ENCODE results near the gene ZNF581.

ZNF581 gene

DNA sequence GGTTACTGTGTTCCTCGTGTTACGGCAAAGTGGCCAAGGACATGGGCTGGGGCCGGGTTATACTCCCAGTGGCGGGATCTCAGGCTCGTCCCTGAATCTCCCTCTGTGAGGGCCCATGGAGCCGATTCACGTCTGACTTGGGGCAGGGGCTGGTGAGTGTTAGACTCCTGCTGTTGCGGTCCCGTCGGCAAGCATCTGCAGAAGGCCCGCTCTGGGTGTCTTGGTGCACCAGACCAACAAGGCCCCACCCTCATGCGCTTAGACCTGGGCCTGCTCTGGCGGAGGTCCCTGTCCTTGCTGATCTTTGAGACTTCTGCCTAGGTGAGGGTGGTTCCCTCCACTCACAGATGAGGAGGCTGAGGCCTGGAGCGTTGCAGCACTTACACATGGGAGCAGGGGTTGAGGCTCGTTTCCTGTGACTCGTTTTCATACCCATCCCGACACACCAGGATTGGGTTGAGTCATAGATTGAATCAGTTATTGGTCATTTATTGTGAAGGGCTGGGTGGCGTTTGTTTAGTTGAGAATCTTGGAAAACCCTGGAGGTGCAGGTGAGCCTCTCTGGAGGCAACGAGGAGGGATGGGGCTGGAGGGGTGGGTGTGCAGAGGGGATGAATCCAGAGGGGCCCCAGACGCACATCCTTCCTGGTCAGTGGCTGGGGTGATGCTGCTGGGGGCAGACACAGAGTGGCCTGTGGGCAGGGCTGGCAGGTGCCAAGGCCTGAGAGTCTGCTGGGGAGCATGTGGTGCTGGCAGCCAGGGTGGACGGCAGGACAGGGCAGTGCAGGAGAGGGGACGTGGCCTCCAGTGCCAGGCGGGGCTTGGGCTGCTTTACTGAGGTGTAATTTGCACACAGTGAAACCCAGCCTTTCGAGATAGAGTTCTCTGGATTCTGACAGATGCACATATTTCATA, 36.2 kb downstream of the ZNF581 start:
- DNase-seq (ENCODE audit: low read depth): no peak

DNA sequence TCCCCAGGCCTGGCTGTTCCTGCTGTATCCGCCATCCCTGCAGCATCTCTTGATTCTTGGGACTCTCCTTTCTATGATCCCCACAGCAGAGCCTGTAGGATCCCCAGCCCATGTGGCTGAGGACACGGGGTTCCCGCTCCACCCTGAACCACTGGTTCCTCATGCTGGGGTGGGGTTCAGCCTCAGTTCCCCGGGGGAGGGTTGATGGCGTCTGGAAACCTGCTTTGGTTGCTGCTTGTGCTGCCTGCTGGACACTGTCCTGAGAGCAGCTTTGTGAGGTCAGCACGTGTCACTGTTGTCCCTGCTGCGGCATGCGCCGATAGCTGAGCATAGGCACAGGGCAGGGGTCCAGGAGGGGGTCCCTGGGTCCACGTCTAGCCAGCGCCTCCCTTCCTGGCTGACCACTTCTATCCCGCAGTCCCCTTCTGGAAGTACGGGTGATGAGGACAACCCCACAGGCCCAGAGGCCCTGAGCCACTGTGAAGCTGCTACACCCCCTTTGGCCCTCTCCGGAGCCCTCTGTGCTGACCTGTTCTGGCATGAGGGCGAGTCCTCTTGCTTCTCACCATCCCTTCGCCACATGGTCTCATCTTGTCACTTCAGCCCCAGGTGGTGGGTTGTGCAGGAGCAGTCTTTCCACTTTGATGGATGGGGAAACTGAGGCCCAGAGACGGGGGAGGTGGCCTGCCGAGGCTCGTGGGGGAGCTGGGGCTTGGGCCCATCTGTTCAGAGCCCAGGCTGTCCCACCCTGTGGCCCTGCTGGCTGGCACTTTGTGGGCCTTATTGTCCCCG, 37.1 kb downstream of the ZNF581 start:
- DNase-seq (ENCODE audit: low read depth): no peak

DNA sequence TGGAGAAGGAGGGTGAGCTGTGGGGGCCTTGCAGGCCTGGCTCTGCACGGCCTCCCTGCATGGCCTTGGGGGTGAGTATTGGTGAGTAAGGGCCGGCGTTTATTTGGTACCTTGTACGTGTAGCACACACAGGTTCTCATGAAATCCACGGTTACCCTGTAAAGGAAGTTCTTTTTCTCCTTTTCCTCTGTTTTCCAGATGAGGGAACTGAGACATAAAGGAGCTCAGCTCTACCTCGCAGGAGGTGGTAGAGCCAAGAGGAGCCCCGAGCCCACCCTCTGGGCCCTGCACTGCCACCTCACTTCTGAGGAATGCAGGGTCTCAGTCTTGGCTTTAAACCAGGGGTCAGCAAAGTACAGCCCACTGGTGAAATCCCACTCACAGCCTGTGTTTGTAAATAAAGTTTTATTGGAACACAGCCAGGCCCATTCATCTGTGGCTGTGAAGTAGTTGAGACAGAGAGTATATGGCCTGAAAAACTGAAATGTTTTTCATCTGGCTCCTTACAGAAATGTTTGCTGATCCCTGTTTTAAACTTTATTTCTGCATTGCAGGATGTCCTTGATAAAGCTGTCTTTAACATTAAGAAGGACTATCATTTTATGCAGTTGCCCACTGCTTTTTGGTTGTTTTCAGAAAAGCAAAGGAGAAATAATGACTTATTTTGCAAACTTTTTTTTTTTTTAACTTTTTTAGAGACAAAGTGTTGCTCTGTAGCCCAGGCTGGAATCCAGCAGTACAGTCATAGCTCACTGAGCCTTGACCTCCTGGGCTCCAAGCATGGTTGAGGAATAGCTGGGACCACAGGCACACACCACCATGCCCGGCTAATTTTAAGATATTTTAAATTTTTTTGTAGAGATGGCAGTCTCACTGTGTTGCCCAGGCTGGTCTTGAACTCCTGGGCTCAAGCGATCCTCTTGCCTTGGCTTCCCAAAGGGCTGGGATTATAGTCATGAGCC, 38.0 kb downstream of the ZNF581 start:
- DNase-seq (ENCODE audit: low read depth): no peak

DNA sequence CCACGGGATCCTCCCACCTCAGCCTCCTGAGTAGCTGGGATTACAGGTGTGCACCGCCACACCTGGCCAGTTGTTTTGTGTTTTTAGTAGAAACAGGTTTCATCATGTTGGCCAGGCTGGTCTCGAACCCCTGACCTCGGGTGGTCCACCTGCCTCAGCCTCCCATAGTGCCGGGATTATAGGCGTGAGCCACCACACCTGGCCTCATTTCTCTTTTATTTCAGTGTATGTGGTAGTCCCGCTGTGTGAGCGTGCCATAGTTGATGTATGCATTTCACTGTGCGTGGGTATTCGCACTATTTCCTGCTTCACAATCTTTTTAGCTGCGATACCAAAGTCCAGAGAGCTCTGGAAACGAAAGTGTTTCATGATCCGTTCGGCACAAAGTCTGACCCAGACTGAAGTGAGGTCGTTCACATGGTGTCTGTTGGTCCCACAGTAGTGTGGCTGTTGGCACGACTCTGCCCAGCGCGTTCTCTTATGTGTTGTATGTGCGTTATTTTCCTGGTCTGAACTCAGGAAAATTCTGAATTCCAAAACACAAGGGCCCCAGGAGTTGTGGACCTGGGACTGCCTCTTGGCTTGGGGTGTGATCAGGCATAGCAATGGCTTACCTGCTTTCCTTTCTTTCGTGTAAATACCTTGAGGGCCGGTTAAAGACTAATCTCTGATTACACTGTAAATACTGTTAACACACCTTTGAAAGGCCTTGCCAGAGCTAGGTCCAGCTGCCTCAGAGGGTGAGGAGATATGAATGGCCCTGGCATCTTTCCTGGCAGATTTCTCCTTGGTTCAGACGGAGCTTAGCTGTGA, 40.2 kb downstream of the ZNF581 start:
- no peak for DNase-seq (ENCODE audit: low read depth)

DNA sequence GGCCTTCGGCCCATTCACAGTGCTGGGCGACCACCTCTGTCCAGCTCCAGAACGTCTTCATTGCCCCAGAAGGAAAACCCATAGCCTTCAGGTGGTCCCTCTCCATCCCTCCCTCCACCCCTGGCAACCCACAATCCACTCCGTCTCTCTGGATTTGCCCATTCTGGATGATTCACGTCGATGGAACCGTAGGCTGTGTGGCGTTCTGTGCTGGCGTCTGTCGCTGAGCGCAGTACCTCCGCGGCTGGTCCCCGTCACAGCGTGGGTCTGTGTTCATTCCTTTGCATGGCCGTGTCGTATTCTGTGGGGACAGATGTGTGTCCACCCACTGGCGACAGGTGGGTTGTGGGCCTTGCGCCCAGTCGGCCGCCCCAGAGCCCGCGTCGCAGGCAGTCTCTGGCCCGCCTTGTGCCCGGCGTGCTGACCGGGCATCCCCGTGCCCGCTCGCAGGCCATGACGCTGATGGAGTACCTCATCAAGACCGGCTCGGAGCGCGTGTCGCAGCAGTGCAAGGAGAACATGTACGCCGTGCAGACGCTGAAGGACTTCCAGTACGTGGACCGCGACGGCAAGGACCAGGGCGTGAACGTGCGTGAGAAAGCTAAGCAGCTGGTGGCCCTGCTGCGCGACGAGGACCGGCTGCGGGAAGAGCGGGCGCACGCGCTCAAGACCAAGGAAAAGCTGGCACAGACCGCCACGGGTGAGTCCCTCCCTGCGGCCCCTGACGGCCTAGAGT, 41.7 kb downstream of the ZNF581 start:
- no peak for DNase-seq (ENCODE audit: low read depth)

DNA sequence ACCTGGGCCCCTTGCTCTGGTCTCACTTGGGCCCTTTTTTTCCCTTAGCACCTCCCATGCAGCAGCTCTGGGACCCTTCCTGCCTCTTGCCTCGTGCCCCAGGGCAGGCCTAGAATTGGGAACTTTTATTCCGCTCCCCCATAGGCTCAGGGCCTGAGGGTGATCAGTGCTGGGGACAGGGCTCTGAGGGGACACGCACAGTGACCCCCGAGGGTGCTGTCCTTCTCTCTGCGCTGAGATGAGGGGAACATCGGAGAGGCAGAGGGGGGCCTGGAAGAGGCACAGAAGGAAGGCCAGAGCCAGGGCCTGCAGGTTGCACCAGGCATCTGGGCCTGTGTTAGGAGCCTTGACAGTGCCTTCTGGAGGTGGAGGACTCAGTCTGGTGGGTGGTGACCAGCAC, 42.3 kb downstream of the ZNF581 start:
- DNase-seq (ENCODE audit: low read depth): no peak

DNA sequence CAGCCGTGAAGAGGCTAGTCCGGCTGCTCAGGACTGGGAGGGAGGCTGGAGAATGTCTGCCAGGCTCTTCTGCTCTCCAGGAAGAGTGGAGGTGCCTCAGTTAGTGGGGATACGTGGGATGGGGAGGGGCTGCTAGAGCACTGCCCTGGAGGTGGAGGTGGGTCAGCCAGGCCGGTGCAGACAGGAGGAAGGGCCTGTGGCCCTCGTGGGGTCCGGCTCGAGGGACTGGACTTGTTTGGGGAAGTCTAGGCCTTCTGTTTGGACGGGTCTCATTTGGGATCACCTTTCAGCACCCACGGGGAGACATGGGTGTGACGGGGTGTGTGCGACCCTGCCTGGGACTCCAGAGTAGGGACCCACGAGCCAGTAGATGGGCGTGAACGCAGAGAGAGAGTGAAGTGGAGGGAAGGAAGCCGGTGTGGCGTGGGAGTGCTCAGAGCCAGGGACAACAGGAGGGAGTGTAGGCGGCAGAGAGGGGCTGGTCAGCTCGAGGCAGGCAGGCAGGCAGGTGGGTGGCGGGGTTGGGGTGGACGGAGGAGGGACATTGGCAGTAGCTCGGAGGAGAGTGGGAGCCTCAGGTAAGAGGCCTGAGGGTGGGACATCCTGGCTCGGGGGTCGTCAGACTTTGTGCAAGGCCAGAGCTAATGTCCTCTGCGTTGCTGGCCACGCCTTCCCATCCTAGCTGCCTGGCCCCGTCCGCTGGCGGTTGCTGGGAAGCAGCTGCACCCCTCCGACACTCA, 43.0 kb downstream of the ZNF581 start:
- no peak for DNase-seq (ENCODE audit: low read depth)

DNA sequence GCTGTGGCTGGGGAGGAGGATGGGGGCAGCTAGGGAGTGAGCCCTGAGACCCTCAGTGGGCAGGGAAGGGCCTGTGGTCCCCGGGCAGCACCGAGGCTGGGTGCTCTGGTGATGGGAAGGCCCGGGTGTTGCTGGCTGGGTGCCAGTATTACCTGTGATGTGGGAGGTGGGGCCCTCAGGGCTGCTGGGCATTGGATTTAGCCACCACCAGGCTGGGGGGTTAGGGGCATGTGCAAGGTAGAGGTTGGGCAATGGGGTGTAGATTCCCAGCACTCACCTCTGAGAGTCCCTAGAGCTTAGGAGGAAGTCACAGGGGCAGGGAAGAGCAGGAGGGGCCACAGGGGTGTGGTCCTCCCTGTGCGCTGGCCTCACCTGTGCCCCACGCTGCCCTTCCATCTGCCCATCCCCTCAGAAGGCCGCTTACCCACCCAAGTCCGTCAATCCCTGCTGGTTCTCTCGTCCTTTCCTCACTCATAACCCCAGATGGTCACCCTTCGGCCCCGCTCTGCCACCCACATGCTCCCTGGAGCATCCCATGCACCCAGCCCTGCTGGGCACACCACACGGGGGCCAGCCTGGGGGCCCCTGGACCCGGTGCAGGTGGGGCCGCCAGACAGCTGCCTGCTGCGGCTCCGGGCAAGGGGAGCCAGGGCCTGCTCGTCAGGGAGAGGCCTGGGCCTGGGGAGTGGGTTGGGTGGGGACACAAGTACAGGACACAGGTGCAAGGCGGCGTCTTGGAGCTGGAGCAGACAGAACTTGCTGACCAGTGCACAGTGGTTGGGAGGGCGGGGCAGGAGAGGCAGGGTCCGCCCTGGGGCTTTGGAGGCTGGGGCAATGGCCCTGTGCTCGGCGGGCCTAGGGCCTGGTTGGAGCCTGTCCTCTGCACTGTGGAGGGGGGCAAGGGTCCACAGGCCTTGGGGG, 44.1 kb downstream of the ZNF581 start:
- DNase-seq (ENCODE audit: low read depth): no peak

DNA sequence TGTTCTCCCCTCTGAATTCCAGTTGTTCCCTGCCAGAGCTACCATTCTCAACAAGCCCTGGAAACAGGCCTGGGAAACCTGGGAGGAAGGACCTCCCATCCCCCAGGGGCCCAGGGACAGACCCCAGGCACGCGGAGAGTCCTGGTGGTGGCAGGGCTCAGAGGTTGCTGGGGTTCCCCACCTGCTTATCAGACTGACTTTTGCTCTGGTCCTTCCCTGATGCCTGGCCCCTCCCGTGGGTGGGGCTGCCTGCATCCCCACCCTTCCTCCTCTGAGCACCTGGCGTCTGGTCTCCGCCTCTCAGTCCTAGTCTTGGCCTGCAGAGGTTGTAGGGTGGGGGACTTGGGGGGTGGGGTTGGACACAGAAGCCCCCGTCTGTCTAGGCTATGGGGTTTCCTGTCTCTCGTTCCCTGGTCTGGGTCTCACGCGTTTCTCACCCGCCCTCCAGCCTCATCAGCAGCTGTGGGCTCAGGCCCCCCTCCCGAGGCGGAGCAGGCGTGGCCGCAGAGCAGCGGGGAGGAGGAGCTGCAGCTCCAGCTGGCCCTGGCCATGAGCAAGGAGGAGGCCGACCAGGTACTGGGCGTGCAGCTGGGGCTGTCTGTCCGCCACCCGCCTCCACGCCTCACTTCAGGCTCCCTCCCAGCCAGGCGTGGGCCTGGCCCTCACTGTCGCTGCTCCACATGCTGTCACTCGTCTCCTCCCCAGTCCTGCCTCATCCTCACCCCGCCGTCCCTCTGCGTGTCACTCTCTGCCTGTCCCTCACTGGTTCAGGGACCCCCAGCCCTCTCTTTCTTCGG, 45.2 kb downstream of the ZNF581 start:
- no peak for DNase-seq (ENCODE audit: low read depth)

DNA sequence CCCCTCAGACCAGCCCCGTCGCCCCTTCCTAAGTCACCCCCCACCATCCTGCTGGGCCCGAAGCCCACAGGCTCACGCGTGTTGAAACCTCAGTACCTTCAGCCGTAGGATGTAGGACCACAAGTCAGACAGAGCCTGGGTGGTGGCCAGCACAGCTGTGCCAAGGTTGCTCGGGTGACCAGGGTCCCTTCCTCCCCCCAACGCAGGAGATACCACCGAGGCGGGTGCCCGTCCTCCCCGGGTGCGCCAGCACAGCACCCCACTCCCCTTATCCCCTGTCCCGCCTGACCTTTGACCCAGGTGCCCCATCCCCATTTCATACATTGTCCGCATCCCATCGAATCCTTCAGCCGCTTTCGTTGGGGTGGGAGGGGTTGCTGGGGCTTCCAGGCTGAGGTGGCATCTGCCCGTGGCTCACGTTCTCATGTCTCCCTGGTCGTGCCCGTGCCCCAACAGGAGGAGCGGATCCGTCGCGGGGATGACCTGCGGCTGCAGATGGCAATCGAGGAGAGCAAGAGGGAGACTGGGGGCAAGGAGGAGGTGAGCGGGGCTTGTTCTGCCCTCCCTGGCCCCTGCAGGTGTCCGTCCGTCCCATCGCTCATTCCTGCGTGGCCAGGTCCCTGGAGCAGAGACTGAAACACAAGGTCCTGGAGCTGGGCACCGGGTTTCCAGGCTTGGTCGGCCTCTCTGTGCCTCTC, 46.1 kb downstream of the ZNF581 start:
- DNase-seq (ENCODE audit: low read depth): no peak

DNA sequence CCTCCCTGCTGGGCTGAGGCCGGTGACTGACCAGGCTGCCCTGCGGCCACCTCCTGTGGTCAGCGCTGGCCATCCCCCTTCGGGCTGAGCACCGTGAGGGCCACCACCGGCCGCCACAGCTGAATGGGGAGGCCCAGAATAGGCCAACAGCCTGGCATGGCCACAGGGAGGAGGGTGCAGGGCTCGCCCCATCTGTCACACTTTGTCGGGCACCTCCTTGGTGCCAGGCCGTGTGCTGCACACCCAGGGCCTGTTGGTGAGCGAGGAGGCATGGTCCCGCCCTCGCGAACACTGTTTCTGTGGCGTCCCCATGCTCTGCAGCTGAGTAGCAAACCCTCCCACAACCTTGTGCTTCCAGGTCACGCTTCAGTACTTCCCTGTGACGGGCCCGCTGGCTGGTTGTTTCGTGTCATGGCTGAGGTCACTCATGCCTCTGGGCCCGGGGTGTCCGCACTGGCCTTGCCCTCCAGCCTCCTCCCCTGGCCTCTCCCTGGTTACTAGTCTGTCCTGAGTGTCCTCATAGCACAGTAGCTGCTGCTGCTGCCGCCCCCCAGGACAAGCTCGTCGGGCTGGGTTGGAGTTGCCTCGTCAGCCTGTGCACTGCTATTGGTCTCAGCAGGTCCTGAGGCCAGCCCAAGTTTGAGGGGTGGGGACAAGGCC, 46.8 kb downstream of the ZNF581 start:
- no peak for DNase-seq (ENCODE audit: low read depth)

DNA sequence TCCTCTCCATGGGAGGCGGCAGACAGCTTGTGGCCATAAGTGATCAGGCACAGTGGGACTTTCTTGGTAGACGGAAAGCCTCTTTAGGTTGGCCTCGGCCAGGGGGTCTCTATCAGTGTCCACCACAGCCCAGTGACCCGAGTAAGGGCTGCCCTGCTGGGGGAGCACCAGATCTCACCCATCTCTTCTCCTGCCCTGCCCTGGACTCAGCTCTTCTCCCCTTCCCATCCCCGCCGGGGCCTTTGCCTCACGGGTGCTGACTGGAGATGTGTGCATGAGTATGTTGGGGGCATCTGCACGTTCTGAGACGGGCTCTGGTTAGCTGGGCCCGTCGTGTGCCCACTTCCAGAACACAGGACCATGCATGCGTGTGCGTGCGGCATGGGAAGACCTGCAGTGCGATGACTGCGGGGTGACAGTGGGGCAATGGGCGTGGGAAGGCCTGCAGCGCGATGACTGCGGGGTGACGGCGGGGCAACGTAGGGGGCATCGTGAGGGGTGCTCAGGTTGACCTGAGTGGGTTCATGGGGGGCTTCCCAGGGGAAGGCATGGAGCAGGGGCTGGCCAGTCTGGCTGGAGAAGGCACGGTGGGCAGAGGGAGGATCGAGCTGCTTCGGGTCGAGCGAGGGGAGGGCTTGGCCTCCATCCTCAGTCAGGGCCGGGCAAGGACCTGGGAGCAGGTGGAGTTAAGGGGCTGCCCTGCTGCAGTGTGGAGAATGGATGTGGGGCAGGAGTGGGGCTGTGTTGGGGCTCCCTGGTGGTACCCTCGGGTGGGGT, 47.5 kb downstream of the ZNF581 start:
- DNase-seq (ENCODE audit: low read depth): no peak

DNA sequence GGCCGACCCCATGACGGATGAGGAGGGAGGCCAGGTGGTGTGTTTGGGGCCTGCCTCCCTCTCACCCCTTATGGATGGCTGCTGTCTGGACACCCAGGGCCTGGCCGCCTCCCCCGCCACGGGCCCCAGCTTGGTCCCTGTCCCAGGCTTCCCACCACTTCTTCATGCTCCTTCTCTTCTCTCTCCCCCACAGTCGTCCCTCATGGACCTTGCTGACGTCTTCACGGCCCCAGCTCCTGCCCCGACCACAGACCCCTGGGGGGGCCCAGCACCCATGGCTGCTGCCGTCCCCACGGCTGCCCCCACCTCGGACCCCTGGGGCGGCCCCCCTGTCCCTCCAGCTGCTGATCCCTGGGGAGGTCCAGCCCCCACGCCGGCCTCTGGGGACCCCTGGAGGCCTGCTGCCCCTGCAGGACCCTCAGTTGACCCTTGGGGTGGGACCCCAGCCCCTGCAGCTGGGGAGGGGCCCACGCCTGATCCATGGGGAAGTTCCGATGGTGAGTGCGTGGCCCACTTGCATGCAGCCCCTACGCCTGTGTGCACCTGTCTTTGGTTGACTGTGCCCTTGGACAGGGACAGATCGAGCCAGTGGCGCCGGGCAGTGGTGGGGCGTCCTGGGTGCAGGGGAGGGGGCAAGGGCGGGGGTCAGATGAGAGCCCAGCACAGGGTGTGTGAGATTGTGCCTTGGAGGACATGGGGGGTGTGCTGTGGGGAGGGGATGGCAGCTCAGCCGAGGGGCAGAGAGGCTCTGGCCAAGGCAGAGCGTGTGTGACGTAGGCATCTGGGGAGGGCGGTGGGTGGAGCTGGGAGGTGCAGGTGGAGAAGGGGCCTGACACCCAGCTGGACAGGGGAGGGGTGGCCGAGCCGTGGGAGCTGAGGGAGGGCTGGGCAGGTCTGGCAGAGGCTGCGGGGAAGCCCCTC, 48.4 kb downstream of the ZNF581 start:
- DNase-seq (ENCODE audit: low read depth): no peak

DNA sequence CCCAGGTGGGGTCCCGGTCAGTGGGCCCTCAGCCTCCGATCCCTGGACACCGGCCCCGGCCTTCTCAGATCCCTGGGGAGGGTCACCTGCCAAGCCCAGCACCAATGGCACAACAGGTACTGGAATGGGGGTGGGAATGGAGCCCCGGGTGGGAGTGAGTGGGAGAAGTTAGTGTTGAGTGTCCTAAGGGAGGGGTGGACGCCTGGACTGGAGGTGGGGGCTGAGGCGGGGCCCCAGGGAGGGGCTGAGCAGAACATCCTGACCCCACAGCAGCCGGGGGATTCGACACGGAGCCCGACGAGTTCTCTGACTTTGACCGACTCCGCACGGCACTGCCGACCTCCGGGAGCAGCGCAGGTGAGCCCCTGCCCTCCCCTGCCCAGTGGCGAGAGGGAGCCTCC, 49.2 kb downstream of the ZNF581 start:
- no peak for DNase-seq (ENCODE audit: low read depth)

All from HS-27A (cell line).